Effector memory CD4-positive, alpha-beta T cell (primary cell): ENCODE measurements around the gene TAS1R2.
"Not testable (repeated sequence)": the region's sequence is repeated elsewhere in the genome, so short reads cannot be mapped to it uniquely, and the experiment has no call there.

Source experiments
- DNase-seq, 3 donors: peaks; one replicate each; pipeline ENCODE4 v3.0.0-alpha.2; 2020
- H3K27ac ChIP-seq: 2 replicates; pipeline ENCODE4 v1.7.0; 2013; ENCODE audit warnings: mild to moderate bottlenecking, low read length, moderate library complexity; ENCODE audit not compliant: insufficient read depth, poor library complexity, severe bottlenecking
- H3K27me3 ChIP-seq: replicated peaks from 2 replicates; pipeline ENCODE4 v1.7.0; 2013; ENCODE audit warnings: mild to moderate bottlenecking, low read length; ENCODE audit not compliant: insufficient read depth, control insufficient read depth, poor library complexity, severe bottlenecking
- H3K36me3 ChIP-seq: 2 replicates; pipeline ENCODE4 v1.7.0; 2013; ENCODE audit warnings: mild to moderate bottlenecking, low read length, moderate library complexity; ENCODE audit not compliant: control insufficient read depth, insufficient read depth
- H3K4me1 ChIP-seq: 2 replicates; pipeline ENCODE4 v1.7.0; 2013; ENCODE audit warnings: low read length, mild to moderate bottlenecking; ENCODE audit not compliant: control insufficient read depth, insufficient read depth, poor library complexity, severe bottlenecking
- H3K4me3 ChIP-seq: 2 replicates; pipeline ENCODE4 v1.7.0; 2013; ENCODE audit warnings: low read length, low read depth, mild to moderate bottlenecking; ENCODE audit not compliant: insufficient read depth, poor library complexity, severe bottlenecking
- H3K9me3 ChIP-seq: 2 replicates; pipeline ENCODE4 v1.7.0; 2013; ENCODE audit warnings: mild to moderate bottlenecking, low read length, moderate library complexity; ENCODE audit not compliant: control insufficient read depth

TAS1R2 gene

DNA sequence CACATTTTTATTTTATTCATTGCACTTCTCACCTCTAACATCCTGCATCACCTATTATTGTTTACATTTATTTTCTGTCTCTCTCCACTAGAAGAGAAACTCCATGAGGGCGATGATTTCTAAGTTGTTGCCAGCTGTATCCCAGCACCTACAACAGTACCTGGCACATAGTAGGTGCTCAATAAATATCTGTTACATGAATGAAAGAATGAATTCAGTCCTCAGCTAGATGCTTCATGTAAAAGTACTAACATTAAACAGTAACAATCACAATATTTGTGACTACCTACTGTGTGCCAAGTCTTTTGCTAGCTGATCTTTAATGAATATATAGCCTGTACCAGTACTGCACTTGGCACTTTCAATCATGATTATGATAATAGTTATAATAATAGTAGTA, 3.0 kb downstream of the TAS1R2 start:
- Histone ChIP-seq H3K4me1 (no peaks in the 10 kb centered on the region), H3K27ac (no peak overlapping the region), H3K27me3 (no peaks in the 10 kb centered on the region), H3K9me3 (no peaks in the 10 kb centered on the region), H3K36me3 (no peaks in the 10 kb centered on the region), H3K4me3 (no peak overlapping the region)
- DNase-seq = no peak

DNA sequence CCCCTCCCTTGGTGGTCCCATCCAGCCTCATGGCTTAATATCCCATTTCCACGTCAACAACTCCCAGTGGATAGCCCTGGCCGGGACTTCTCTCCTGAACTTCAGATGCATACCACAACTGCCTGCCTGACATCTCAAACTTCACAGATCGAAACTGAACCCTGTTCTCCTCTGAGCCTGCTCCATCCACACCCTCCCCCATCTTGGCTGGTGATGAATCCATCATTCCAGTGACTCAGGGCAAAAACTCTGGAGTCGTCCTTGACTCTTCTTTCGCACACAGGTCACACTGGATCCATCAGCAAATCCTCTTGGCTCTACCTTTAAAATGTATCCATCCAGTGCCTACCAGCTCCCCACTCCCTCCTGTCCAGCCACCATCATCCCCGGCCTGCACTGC, 3.9 kb downstream of the TAS1R2 start:
- Histone ChIP-seq H3K27ac (no peak overlapping the region), H3K4me1 (no peaks in the 10 kb centered on the region), H3K4me3 (no peak overlapping the region), H3K27me3 (no peaks in the 10 kb centered on the region), H3K9me3 (no peaks in the 10 kb centered on the region), H3K36me3 (no peaks in the 10 kb centered on the region)
- DNase-seq = no peak

DNA sequence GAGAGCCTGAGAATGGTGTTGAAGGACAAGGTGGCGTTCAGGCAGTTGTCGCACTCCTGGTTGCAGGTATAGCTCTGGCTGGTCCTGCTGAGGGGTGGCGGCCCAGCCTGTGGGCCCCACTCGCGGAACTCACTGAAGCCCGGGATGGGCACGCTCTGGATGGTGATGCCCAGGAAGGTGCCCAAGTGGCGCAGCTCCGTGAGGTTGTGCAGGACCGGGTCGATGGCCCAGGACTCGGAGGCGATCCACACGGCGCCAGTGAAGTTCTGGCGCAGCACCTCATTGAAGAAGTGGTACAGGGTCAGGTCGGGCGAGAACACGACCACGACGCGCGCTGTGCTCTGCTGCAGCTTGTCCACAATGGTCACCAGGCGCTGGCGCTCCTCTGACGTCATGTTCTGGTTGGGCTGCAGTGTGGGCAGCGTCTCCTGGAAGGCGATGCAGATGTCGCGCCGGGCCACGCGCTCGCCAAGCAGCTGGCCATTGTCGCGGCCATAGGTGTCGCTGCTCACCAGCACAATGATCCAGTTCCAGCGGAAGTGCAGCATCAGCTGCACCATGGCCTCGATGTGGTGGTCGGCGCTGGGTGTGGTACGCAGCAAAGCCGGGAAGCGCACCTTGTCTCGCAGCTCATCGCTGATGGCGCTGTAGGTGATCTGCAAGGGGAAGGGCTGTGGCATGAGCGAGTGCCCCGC, 5.0 kb downstream of the TAS1R2 start:
- no peaks in the 10 kb centered on the region for H3K9me3 ChIP-seq
- no peaks in the 10 kb centered on the region for H3K36me3 ChIP-seq
- DNase-seq = no peak
- no peaks in the 10 kb centered on the region for H3K27me3 ChIP-seq
- H3K27ac ChIP-seq = no peak overlapping the region
- H3K4me1 ChIP-seq = no peaks in the 10 kb centered on the region
- no peak overlapping the region for H3K4me3 ChIP-seq

DNA sequence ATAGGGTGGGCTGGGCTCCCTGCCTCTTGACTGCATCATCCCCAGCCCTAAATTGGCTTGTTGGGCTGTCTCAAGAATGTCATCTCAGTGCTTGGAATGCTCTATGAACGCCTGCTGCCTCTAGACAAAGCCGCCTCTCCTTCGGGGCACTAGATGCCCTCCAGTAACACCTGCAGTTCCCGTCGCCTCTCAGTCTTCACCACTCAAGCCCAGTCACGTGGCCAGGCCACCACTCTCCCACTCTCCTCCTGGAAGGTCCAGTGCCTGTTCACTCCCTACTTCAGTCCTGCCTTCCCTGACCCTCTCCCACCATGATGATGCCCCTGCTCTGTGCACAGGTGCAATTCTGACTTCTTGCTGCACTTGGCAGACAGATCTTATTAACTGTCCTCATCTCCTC, 7.0 kb downstream of the TAS1R2 start:
- Histone ChIP-seq H3K27me3 (no peaks in the 10 kb centered on the region), H3K4me1 (no peaks in the 10 kb centered on the region), H3K9me3 (no peaks in the 10 kb centered on the region), H3K4me3 (no peak overlapping the region), H3K27ac (no peak overlapping the region), H3K36me3 (no peaks in the 10 kb centered on the region)
- no peak for DNase-seq

DNA sequence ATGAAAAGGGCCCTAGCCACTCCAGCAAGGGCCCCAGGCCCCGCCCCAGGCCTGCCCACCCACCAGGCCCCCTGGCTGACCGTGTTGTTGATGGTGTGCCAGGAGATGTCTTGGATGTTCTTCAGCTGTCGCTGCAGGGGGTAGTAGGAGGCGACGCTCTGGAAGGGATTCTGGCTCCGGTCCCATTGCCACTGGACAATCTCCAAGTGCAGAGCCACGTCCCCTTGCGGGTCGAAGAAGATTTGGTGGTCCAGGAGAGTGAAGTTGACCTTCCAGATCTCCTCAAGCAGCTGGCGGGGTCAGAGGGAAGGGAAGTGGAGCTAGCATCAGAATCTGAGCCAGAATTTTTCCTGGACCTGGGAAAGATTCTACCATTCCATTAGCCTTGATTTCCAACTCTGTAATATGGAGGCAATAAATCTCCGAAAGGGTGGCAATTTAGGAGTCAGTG, 10.2 kb downstream of the TAS1R2 start:
- DNase-seq = no peak
- Histone ChIP-seq H3K4me3 (no peak overlapping the region), H3K27me3 (no peaks in the 10 kb centered on the region), H3K9me3 (no peaks in the 10 kb centered on the region), H3K27ac (no peak overlapping the region), H3K4me1 (no peaks in the 10 kb centered on the region), H3K36me3 (no peaks in the 10 kb centered on the region)

DNA sequence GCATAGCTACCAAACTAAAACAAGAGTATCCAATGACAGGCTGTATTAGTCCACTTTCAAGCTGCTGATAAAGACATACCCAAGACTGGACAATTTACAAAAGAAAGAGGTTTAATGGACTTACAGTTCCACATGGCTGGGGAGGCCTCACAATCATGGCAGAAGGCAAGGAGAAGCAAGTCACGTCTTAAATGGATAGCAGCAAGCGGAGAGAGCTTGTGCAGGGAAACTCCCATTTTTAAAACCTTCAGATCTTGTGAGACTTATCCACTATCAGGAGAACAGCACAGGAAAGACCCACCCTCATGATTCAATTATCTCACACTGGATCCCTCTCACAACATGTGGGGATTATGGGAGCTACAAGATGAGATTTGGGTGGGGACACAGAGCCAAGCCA, 11.7 kb downstream of the TAS1R2 start:
- not testable (repeated sequence) for H3K9me3 ChIP-seq, DNase-seq, H3K27me3 ChIP-seq, H3K27ac ChIP-seq, H3K4me3 ChIP-seq, H3K4me1 ChIP-seq, H3K36me3 ChIP-seq

DNA sequence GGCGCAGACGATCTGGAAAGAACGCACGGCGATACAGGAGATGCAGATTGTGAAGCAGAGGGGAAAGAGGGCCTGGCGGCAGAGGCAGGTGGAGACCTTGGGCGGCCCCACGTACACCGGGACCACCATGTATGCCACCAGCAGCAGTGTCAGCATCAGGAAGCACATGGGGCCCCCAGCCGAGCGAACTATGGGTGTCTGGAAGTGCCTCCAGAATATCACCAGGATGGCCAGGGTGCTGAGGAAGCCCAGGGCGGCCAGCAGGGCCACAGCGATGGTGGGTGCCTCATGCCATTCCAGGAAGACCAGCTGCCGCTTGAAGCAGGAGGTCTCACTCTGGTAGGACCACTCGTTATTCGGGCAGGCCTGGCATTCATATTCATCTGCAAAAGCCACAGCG, 19.3 kb downstream of the TAS1R2 start:
- Histone ChIP-seq H3K27me3 (peaks cover 3% of the 10 kb centered on the region), H3K36me3 (no peaks in the 10 kb centered on the region), H3K4me1 (no peaks in the 10 kb centered on the region), H3K4me3 (no peak overlapping the region), H3K27ac (no peak overlapping the region), H3K9me3 (no peaks in the 10 kb centered on the region)
- DNase-seq = no peak

DNA sequence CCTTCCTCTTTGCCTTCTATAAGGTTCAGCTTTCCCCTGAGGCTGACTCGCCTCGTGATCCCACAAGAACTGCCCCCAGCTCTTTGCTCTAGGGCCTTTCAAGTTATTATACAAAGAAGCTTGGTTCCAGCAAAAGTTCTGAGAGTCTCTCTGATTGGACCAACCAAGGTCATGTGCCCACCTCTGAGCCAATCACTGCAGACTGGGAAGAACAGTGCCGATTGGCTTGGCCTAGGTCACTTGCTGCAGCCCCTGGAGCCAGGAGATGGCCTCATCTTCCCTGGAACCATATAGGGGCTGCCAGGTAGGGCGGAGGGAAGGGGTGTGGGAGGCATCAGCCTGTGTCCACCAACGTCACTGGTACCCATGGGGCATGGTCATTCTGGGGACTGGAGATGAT, 22.8 kb downstream of the TAS1R2 start:
- Histone ChIP-seq H3K36me3 (no peaks in the 10 kb centered on the region), H3K27ac (no peak overlapping the region), H3K4me3 (no peak overlapping the region), H3K9me3 (no peaks in the 10 kb centered on the region), H3K4me1 (no peaks in the 10 kb centered on the region), H3K27me3 (peaks cover 12% of the 10 kb centered on the region)
- DNase-seq = no peak

DNA sequence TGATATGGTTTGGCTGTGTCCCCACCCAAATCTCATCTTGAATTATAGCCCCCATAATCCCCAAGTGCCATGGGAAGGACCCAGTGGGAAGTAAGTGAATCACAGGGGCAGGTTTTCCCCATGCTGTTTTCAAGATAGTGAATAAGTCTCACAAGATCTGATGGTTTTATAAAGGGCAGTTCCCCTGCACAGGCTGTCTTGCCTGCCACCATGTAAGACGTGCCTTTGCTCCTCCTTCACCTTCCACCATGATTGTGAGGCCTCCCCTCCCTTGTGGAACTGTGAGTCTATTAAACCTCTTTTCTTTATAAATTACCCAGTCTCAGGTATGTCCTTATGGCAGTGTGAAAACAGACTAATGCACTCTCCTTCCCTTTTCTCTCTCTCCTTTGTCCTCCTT, 27.1 kb downstream of the TAS1R2 start:
- DNase-seq, H3K27ac ChIP-seq, H3K36me3 ChIP-seq, H3K4me1 ChIP-seq, H3K4me3 ChIP-seq, H3K9me3 ChIP-seq: not testable (repeated sequence)
- peaks cover 12% of the 10 kb centered on the region for H3K27me3 ChIP-seq

DNA sequence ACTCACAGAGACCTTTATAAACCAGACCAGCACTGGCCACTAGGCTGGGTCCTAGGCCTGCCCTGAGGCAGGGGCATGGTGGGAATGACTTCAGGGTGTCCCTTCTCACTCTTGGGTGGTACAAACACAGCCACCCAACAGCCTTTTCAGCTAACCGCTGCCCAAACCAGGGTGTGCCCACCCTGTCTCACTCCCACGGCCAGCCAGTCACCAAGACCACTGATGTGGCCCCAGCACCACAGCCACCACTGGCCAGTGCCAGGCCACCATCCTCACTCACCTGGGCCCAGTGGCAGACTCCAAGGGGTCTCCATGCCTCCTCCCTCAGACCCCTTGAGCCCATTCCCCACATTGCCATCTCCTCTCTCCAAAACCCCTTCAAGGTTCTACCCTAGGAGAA, 27.8 kb downstream of the TAS1R2 start:
- DNase-seq = no peak
- Histone ChIP-seq H3K36me3 (no peaks in the 10 kb centered on the region), H3K9me3 (no peaks in the 10 kb centered on the region), H3K4me3 (no peak overlapping the region), H3K27ac (no peak overlapping the region), H3K27me3 (peaks cover 12% of the 10 kb centered on the region), H3K4me1 (no peaks in the 10 kb centered on the region)
